Omental fat pad (tissue), 4 donors: ENCODE results near the gene IL1RL2. TPM values are rescaled to one million over a fixed set of nuclear protein-coding genes. Genes with fewer than 3 reads are reported as not detected.

ENCODE experiments used
- ATAC-seq: fragments of 150-250 bp; one replicate; pipeline ENCODE4 v1.9.1; 2016; ENCODE audit warnings: mild to moderate bottlenecking, moderate library complexity; ENCODE audit not compliant: low FRiP score
- DNase-seq: peaks from one replicate; pipeline ENCODE4 v3.0.0-alpha.2; 2019; ENCODE audit warnings: low spot score
- CTCF ChIP-seq, 3 donors: fragments of 450-650 bp; IDR thresholded peaks; one replicate each; pipeline ENCODE4 v1.5.1; 2016 to 2017; ENCODE audit warnings: antibody characterized with exemption in 3 of 3, mild to moderate bottlenecking in 3 of 3, moderate library complexity in 2 of 3
- total RNA-seq, 4 donors: library from RNA; depleted of rRNA; stranded (reverse); fragments of >200 nt; gene quantifications; one replicate each; pipeline ENCODE4 v1.1.0, GENCODE V29; 2016

IL1RL2 gene
- total RNA-seq, 4 donors from 2014 or later, result 0.31 to 5.3 (median 2.1) TPM

GRCh38 chr2:102236132-102236531 lies 49.3 kb downstream of the IL1RL2 start:
- TF ChIP-seq CTCF (IDR thresholded peaks at IDR 0.05), result no peak
- DNase-seq, result no peak
- no peak for ATAC-seq

GRCh38 chr2:102237176-102237575 lies 50.4 kb downstream of the IL1RL2 start:
- TF ChIP-seq CTCF (IDR thresholded peaks at IDR 0.05), result no peak
- ATAC-seq (no peak), DNase-seq (no peak)

GRCh38 chr2:102238039-102238756 lies 51.4 kb downstream of the IL1RL2 start:
- ATAC-seq, result no peak
- TF ChIP-seq CTCF (IDR thresholded peaks at IDR 0.05), result no peak
- DNase-seq, result no peak

- DNase-seq (no peak), ATAC-seq (no peak)
- TF ChIP-seq CTCF (IDR thresholded peaks at IDR 0.05), result no peak
These were observed 52.0 kb downstream of the IL1RL2 start for GRCh38 chr2:102238778-102239177.

GRCh38 chr2:102239344-102239743 lies 52.5 kb downstream of the IL1RL2 start:
- no peak for DNase-seq
- TF ChIP-seq CTCF (IDR thresholded peaks at IDR 0.05), result no peak
- no peak for ATAC-seq

- ATAC-seq, result peak; percentile 90
- peak in 2 of 3 donors; percentile 91 to 92 for TF ChIP-seq CTCF (IDR thresholded peaks at IDR 0.05)
- peak; percentile 83 for DNase-seq
These were observed 54.0 kb downstream of the IL1RL2 start for GRCh38 chr2:102240640-102241370.
